T-helper 2 cell treated with Interferon-gamma antibody and Interleukin-4, amounts not matched to agents 5 μg/mL and 100 μg/mL, for 36 hours (primary cell): Measurements from ENCODE around the gene SPTBN5.

Experiments
- DNase-seq: peaks from one replicate; pipeline ENCODE4 v3.0.0; 2021; ENCODE audit warnings: low spot score
- H3K27ac Mint-ChIP-seq: one replicate; pipeline ENCODE4 v1.8.0; 2021; ENCODE audit warnings: mild to moderate bottlenecking, mixed read lengths
- H3K27me3 Mint-ChIP-seq: one replicate; pipeline ENCODE4 v1.8.0; 2021; ENCODE audit warnings: low read depth, mixed read lengths
- H3K36me3 Mint-ChIP-seq: one replicate; pipeline ENCODE4 v1.8.0; 2021; ENCODE audit warnings: low read depth, mixed read lengths
- H3K4me1 Mint-ChIP-seq: one replicate; pipeline ENCODE4 v1.8.0; 2021; ENCODE audit warnings: low read depth, mixed read lengths
- H3K4me3 Mint-ChIP-seq: one replicate; pipeline ENCODE4 v1.8.0; 2022; ENCODE audit warnings: mild to moderate bottlenecking, moderate library complexity, mixed read lengths
- H3K9me3 Mint-ChIP-seq: one replicate; pipeline ENCODE4 v1.8.0; 2021; ENCODE audit warnings: mixed read lengths

The SPTBN5 gene

DNA sequence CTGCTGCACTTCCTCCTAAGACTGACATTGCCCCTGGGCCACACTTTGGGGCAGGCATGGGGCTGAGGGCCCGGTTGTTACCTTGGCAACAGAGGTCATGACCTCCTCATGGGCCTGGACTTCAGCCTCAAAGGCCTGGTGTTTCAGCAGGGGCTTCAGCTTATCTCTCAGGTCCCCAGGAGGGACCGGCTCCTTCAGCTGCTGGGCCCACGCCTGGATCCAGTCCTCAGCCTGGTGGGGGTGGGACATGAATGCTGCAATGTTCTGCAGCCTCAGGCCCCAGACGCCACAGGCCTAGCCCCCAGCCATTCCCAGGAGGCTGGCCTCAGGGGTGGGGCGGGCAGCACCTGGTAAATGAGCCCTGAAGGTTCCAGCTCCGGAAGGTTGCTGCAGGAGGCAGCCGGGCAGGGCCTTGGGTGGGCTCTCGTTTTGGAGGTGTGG lies 27.6 kb downstream of the SPTBN5 start:
- Mint-ChIP-seq H3K27ac (no peak overlapping the region), H3K27me3 (peaks cover 3% of the 10 kb centered on the region), H3K4me1 (peaks cover 4% of the 10 kb centered on the region), H3K36me3 (no peaks in the 10 kb centered on the region), H3K9me3 (no peaks in the 10 kb centered on the region), H3K4me3 (no peak overlapping the region)
- no peak for DNase-seq

DNA sequence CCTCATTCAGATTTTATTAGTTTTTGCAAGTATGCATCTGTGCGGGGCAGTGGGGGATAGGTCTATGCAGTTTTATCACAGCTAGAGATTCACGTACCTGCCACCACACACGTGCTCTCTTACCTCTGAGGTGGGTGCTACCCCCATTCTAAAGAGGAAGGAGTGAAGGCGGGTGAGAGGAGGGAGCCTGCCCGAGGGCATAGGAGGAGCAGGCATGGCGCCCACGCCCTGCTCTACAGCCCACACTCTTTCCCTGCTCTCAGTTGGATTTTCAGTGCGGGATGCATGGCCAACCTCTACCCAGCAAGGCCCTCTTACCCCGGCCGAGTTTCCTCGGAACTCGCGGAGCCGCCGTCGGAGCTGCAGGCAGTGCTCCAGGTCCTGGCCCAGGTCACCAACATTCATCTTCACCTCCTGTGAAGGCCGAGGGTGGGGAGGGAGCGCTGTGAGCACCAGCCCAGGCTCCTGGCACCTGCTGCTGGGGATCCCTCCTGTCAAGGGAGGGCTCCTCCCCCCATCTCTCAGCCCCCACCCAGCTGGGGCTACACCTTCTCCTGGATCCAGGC lies 28.3 kb downstream of the SPTBN5 start:
- Mint-ChIP-seq H3K27me3 (peaks cover 3% of the 10 kb centered on the region), H3K9me3 (no peaks in the 10 kb centered on the region), H3K4me1 (peaks cover 2% of the 10 kb centered on the region), H3K27ac (no peak overlapping the region), H3K36me3 (no peaks in the 10 kb centered on the region), H3K4me3 (no peak overlapping the region)
- DNase-seq: no peak

DNA sequence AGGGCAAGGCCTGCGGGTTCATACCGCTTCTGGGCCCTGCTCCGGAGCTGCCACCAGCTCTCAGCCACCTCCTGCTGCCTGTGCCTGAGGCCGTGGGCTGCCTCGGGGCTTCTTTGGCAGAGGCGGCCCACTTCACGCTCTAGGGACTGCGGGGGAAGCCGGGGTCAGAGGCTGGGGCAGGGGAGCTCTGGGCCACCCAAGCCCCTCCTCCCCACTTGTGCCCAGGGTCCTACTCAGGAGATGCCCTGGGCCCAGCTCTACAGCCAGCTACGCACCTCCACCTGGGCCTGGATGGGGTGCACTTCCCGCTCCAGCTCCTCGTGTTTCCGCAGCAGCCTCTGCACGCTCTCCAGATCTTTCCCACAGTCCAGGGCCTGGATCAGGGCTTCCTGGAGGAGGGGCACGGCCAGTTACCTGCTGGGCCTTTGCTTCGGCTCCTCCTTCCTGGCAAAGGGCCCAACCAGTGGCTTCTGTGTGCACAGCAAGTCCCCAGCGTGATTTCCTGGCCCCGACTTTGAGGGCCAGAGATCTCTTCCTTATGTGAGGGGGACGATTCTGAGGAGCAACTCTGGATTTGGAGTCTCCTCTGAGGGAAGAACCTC lies 31.2 kb downstream of the SPTBN5 start:
- H3K9me3 Mint-ChIP-seq: no peaks in the 10 kb centered on the region
- DNase-seq: no peak

GRCh38 chr15:41861736-41862356 lies 32.0 kb downstream of the SPTBN5 start:
- no peaks in the 10 kb centered on the region for H3K9me3 Mint-ChIP-seq
- peaks cover 5% of the 10 kb centered on the region for H3K4me1 Mint-ChIP-seq
- no peak overlapping the region for H3K27ac Mint-ChIP-seq
- H3K4me3 Mint-ChIP-seq: no peak overlapping the region
- H3K36me3 Mint-ChIP-seq: no peaks in the 10 kb centered on the region
- H3K27me3 Mint-ChIP-seq: peaks cover 3% of the 10 kb centered on the region
- no peak for DNase-seq

More for the DNA sequence above, 31.2 kb downstream of the SPTBN5 start:
- H3K36me3 Mint-ChIP-seq: no peaks in the 10 kb centered on the region
- H3K27ac Mint-ChIP-seq: no peak overlapping the region
- peaks cover 3% of the 10 kb centered on the region for H3K27me3 Mint-ChIP-seq
- peaks cover 5% of the 10 kb centered on the region for H3K4me1 Mint-ChIP-seq
- H3K4me3 Mint-ChIP-seq: no peak overlapping the region

GRCh38 chr15:41860049-41860828 lies 33.6 kb downstream of the SPTBN5 start:
- no peak overlapping the region for H3K4me3 Mint-ChIP-seq

GRCh38 chr15:41858756-41859155 lies 35.1 kb downstream of the SPTBN5 start:
- H3K9me3 Mint-ChIP-seq: no peaks in the 10 kb centered on the region
- no peak overlapping the region for H3K27ac Mint-ChIP-seq
- no peak overlapping the region for H3K4me3 Mint-ChIP-seq
- no peaks in the 10 kb centered on the region for H3K36me3 Mint-ChIP-seq
- DNase-seq: no peak
- peaks cover 5% of the 10 kb centered on the region for H3K4me1 Mint-ChIP-seq
- peaks cover 3% of the 10 kb centered on the region for H3K27me3 Mint-ChIP-seq

More at GRCh38 chr15:41860049-41860828, 33.6 kb downstream of the SPTBN5 start:
- Mint-ChIP-seq H3K9me3 (no peaks in the 10 kb centered on the region), H3K27ac (no peak overlapping the region), H3K4me1 (peaks cover 5% of the 10 kb centered on the region), H3K27me3 (peaks cover 3% of the 10 kb centered on the region), H3K36me3 (no peaks in the 10 kb centered on the region)
- DNase-seq: no peak

GRCh38 chr15:41857316-41857715 lies 36.5 kb downstream of the SPTBN5 start:
- H3K27me3 Mint-ChIP-seq: no peaks in the 10 kb centered on the region
- no peak overlapping the region for H3K27ac Mint-ChIP-seq
- no peak for DNase-seq
- H3K36me3 Mint-ChIP-seq: no peaks in the 10 kb centered on the region
- no peaks in the 10 kb centered on the region for H3K9me3 Mint-ChIP-seq
- no peak overlapping the region for H3K4me3 Mint-ChIP-seq
- H3K4me1 Mint-ChIP-seq: peaks cover 5% of the 10 kb centered on the region

DNA sequence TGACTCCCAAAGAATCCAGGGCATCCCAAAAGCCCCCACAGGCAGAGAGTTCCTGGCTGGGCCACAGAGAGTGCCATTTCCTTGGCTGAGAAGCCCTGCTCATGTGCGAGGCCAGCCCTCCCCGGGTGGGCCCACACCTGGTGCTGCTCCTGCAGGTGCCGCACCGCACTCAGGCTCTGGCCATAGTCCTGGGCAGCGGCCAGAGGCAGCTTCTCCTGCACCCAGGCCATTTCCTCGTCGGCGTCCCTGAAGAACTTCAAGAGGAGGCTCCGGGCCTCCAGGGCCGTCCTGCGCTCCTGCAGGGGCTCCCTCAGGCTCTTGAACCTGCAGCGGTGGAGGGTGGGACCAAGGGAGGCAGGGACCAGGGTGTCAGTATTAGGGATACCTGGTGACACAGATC lies 37.1 kb downstream of the SPTBN5 start:
- Mint-ChIP-seq H3K27ac (no peak overlapping the region), H3K9me3 (no peaks in the 10 kb centered on the region), H3K4me3 (no peak overlapping the region), H3K36me3 (no peaks in the 10 kb centered on the region), H3K27me3 (no peaks in the 10 kb centered on the region), H3K4me1 (peaks cover 5% of the 10 kb centered on the region)
- DNase-seq: no peak

DNA sequence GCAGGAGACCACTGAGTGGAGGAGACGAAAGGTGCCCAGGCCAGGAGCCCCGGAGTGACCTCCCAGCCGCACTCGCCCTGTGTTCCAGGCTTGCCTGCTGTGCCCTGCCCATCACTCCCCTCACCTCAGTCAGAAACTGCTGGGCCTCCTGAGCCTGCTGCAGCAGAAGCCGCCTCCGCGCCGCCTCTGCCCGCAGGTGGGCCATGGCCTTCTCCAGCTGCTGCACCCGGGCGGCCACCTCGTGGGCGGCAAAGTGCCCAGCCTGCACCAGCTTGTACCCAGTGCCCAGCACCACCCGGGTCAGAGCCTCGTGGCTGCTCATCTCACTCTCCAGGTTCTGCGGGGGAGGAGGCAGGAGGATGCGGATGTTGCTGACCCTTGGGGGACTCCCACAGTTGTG lies 37.6 kb downstream of the SPTBN5 start:
- Mint-ChIP-seq H3K36me3 (no peaks in the 10 kb centered on the region), H3K4me1 (peaks cover 5% of the 10 kb centered on the region), H3K27me3 (no peaks in the 10 kb centered on the region), H3K9me3 (no peaks in the 10 kb centered on the region), H3K4me3 (no peak overlapping the region), H3K27ac (no peak overlapping the region)
- DNase-seq: no peak

- H3K27me3 Mint-ChIP-seq: no peaks in the 10 kb centered on the region
- no peak overlapping the region for H3K4me3 Mint-ChIP-seq
- H3K36me3 Mint-ChIP-seq: no peaks in the 10 kb centered on the region
- no peak for DNase-seq
- H3K27ac Mint-ChIP-seq: no peak overlapping the region
- H3K9me3 Mint-ChIP-seq: no peaks in the 10 kb centered on the region
- H3K4me1 Mint-ChIP-seq: peaks cover 5% of the 10 kb centered on the region
Measured at GRCh38 chr15:41855261-41855961, 38.4 kb downstream of the SPTBN5 start.

GRCh38 chr15:41854443-41854842 lies 39.4 kb downstream of the SPTBN5 start:
- Mint-ChIP-seq H3K9me3 (no peaks in the 10 kb centered on the region), H3K36me3 (no peaks in the 10 kb centered on the region), H3K4me3 (no peak overlapping the region), H3K27me3 (no peaks in the 10 kb centered on the region), H3K4me1 (no peaks in the 10 kb centered on the region), H3K27ac (no peak overlapping the region)
- no peak for DNase-seq

DNA sequence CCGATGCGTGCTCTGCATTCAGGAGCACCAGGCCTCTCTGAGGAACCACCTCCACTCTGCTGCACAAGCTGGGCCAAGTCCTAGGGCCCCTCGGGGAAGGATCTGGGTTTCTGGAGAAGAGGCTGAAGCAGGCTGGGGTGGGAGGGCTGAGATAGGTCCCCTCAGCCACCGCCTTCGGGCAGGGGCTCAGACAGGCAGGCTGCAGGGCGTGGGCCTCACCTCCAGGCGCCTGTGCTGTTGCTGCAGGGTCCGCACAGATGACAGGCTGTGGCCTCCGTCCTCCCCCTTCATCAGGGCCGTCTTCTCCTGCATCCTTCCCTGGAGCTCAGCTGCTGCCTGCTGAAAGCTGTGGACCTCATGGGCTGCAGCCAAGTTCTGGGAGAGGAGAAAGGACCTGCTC lies 40.0 kb downstream of the SPTBN5 start:
- no peak overlapping the region for H3K27ac Mint-ChIP-seq
- no peaks in the 10 kb centered on the region for H3K27me3 Mint-ChIP-seq
- no peaks in the 10 kb centered on the region for H3K9me3 Mint-ChIP-seq
- no peak overlapping the region for H3K4me3 Mint-ChIP-seq
- no peaks in the 10 kb centered on the region for H3K36me3 Mint-ChIP-seq
- DNase-seq: no peak
- H3K4me1 Mint-ChIP-seq: no peaks in the 10 kb centered on the region

GRCh38 chr15:41852736-41853590 lies 40.9 kb downstream of the SPTBN5 start:
- Mint-ChIP-seq H3K4me3 (no peak overlapping the region), H3K27ac (no peak overlapping the region), H3K9me3 (no peaks in the 10 kb centered on the region), H3K27me3 (no peaks in the 10 kb centered on the region), H3K36me3 (peaks cover 2% of the 10 kb centered on the region), H3K4me1 (peaks cover 1% of the 10 kb centered on the region)
- DNase-seq: no peak
